Large intestine (tissue), 3 donors: ENCODE measurements around the gene EPB41L2. TPM values are rescaled to one million over a fixed set of nuclear protein-coding genes. Genes with fewer than 3 reads are reported as not detected.

ENCODE experiments used
- DNase-seq, 2 donors: peaks; one replicate each; pipeline versions ENCODE4 v3.0.0 to v3.0.0-alpha.2; 2013
- H3K27ac ChIP-seq: one replicate; pipeline ENCODE4 v1.5.1; 2013; ENCODE audit warnings: low read length
- H3K27me3 ChIP-seq: 2 replicates; pipeline ENCODE4 v1.6.1; 2013; ENCODE audit warnings: low read length; ENCODE audit not compliant: control insufficient read depth, insufficient read depth
- H3K36me3 ChIP-seq: 2 replicates; pipeline ENCODE4 v1.6.1; 2013; ENCODE audit warnings: low read length; ENCODE audit not compliant: control insufficient read depth, insufficient read depth
- H3K4me1 ChIP-seq: one replicate; pipeline ENCODE4 v1.6.1; 2013; ENCODE audit warnings: low read length; ENCODE audit not compliant: control insufficient read depth, insufficient read depth
- H3K4me3 ChIP-seq: one replicate; pipeline ENCODE4 v1.5.1; 2013; ENCODE audit warnings: low read length
- H3K9me3 ChIP-seq: one replicate; pipeline ENCODE4 v1.6.1; 2013; ENCODE audit warnings: mild to moderate bottlenecking, low read depth, low read length, moderate library complexity; ENCODE audit not compliant: control insufficient read depth
- WGBS: methylation state at CpG from one replicate; pipeline ENCODE4 v1.1.5; 2013; ENCODE audit warnings: low lambda C conversion rate; ENCODE audit not compliant: insufficient coverage; 5-methylcytosine and 5-hydroxymethylcytosine counted together
- polyA plus RNA-seq: library from polyadenylated mRNA; unstranded; fragments of 120-200 nt; gene quantifications from one replicate; pipeline ENCODE4 v1.2.1, GENCODE V29; 2013

EPB41L2 gene
- polyA plus RNA-seq, 1 donor: 75.0 TPM

GRCh38 chr6:130980310-130981032, 82.6 kb downstream of the EPB41L2 start:
- peaks cover 7% of the 10 kb centered on the region for H3K9me3 ChIP-seq
- H3K27ac ChIP-seq: no peak overlapping the region

GRCh38 chr6:130978660-130979396, 84.2 kb downstream of the EPB41L2 start:
- no peak for DNase-seq
- Histone ChIP-seq H3K4me1 (no peaks in the 10 kb centered on the region), H3K27me3 (no peaks in the 10 kb centered on the region), H3K9me3 (no peaks in the 10 kb centered on the region), H3K36me3 (no peaks in the 10 kb centered on the region), H3K4me3 (no peak overlapping the region), H3K27ac (no peak overlapping the region)
- WGBS: 38% methylated on average over 1 of the region's 5 CpGs

More at GRCh38 chr6:130980310-130981032, 82.6 kb downstream of the EPB41L2 start:
- WGBS: 93% methylated on average over 2 of the region's 5 CpGs
- DNase-seq: no peak
- Histone ChIP-seq H3K4me3 (no peak overlapping the region), H3K4me1 (no peaks in the 10 kb centered on the region), H3K27me3 (no peaks in the 10 kb centered on the region), H3K36me3 (no peaks in the 10 kb centered on the region)

GRCh38 chr6:130978180-130978579, 84.9 kb downstream of the EPB41L2 start:
- no CpG with 5 or more reads among the region's 1 CpG for WGBS
- DNase-seq: no peak
- Histone ChIP-seq H3K9me3 (no peaks in the 10 kb centered on the region), H3K27me3 (no peaks in the 10 kb centered on the region), H3K27ac (no peak overlapping the region), H3K4me1 (no peaks in the 10 kb centered on the region), H3K4me3 (no peak overlapping the region), H3K36me3 (no peaks in the 10 kb centered on the region)

GRCh38 chr6:130975325-130975724, 87.7 kb downstream of the EPB41L2 start:
- Histone ChIP-seq H3K27ac (no peak overlapping the region), H3K4me1 (no peaks in the 10 kb centered on the region), H3K9me3 (no peaks in the 10 kb centered on the region), H3K27me3 (no peaks in the 10 kb centered on the region), H3K36me3 (no peaks in the 10 kb centered on the region), H3K4me3 (no peak overlapping the region)
- no peak for DNase-seq

GRCh38 chr6:130973521-130974277, 89.3 kb downstream of the EPB41L2 start:
- no peaks in the 10 kb centered on the region for H3K27me3 ChIP-seq
- H3K4me3 ChIP-seq: no peak overlapping the region
- H3K27ac ChIP-seq: no peak overlapping the region
- no peaks in the 10 kb centered on the region for H3K9me3 ChIP-seq
- no peak for DNase-seq
- WGBS: no CpG with 5 or more reads among the region's 3 CpGs
- no peaks in the 10 kb centered on the region for H3K36me3 ChIP-seq
- H3K4me1 ChIP-seq: no peaks in the 10 kb centered on the region

- no peaks in the 10 kb centered on the region for H3K9me3 ChIP-seq
- no peaks in the 10 kb centered on the region for H3K4me1 ChIP-seq
- no peak overlapping the region for H3K27ac ChIP-seq
- 100% methylated on average over 1 of the region's 3 CpGs for WGBS
- no peaks in the 10 kb centered on the region for H3K27me3 ChIP-seq
- no peak overlapping the region for H3K4me3 ChIP-seq
- H3K36me3 ChIP-seq: no peaks in the 10 kb centered on the region
- DNase-seq: no peak
Measured at GRCh38 chr6:130971504-130971903, 91.5 kb downstream of the EPB41L2 start.

GRCh38 chr6:130970839-130971410, 92.1 kb downstream of the EPB41L2 start:
- no peaks in the 10 kb centered on the region for H3K27me3 ChIP-seq
- no peaks in the 10 kb centered on the region for H3K9me3 ChIP-seq
- H3K4me3 ChIP-seq: no peak overlapping the region
- no peak overlapping the region for H3K27ac ChIP-seq
- DNase-seq: no peak
- no peaks in the 10 kb centered on the region for H3K36me3 ChIP-seq
- 93% methylated on average over 4 of the region's 9 CpGs for WGBS
- H3K4me1 ChIP-seq: no peaks in the 10 kb centered on the region

- H3K27ac ChIP-seq: peak overlapping the region; percentile 10
- 85% methylated on average over 2 of the region's 8 CpGs for WGBS
- no peaks in the 10 kb centered on the region for H3K27me3 ChIP-seq
- no peaks in the 10 kb centered on the region for H3K4me1 ChIP-seq
- no peaks in the 10 kb centered on the region for H3K36me3 ChIP-seq
- peak; percentile 25 to 30 for DNase-seq
- H3K9me3 ChIP-seq: no peaks in the 10 kb centered on the region
- peak overlapping the region; percentile 19 for H3K4me3 ChIP-seq
Measured at GRCh38 chr6:130969791-130970491, 93.1 kb downstream of the EPB41L2 start.

GRCh38 chr6:130969166-130969565, 93.9 kb downstream of the EPB41L2 start:
- Histone ChIP-seq H3K27me3 (no peaks in the 10 kb centered on the region), H3K4me3 (peak overlapping the region; percentile 19), H3K36me3 (no peaks in the 10 kb centered on the region), H3K9me3 (no peaks in the 10 kb centered on the region), H3K27ac (peak overlapping the region; percentile 10), H3K4me1 (no peaks in the 10 kb centered on the region)
- no CpG with 5 or more reads among the region's 4 CpGs for WGBS
- no peak for DNase-seq

- H3K27ac ChIP-seq: peak overlapping the region; percentile 10
- H3K4me1 ChIP-seq: no peaks in the 10 kb centered on the region
- no peaks in the 10 kb centered on the region for H3K9me3 ChIP-seq
- H3K36me3 ChIP-seq: no peaks in the 10 kb centered on the region
- H3K27me3 ChIP-seq: no peaks in the 10 kb centered on the region
- WGBS: 60% methylated on average over 1 of the region's 4 CpGs
- peak overlapping the region; percentile 4 for H3K4me3 ChIP-seq
- no peak for DNase-seq
Measured at GRCh38 chr6:130968476-130968875, 94.6 kb downstream of the EPB41L2 start.
